H1 (cell line): Measurements from ENCODE around the gene MID1. TPM values are rescaled to one million over a fixed set of nuclear protein-coding genes. Genes with fewer than 3 reads are reported as not detected.

Source experiments
- CTCF ChIA-PET: fragments of 300-600 bp; sonication (Branson Sonifier 250); formaldehyde crosslinking; loops from one replicate; lab custom pipeline; 2021; ENCODE audit not compliant: partially characterized antibody; lab: Charles Lee
- POLR2A ChIA-PET: fragments of 300-600 bp; sonication (Branson Sonifier 250); formaldehyde crosslinking; loops from one replicate; lab custom pipeline; 2021; ENCODE audit warnings: inconsistent platforms; ENCODE audit not compliant: partially characterized antibody; lab: Charles Lee
- DNase-seq, 2 experiments: peaks; one replicate each; pipeline versions ENCODE4 v3.0.0 to v3.0.0-alpha.2; 2010 to 2022; ENCODE audit warnings: low spot score in 2 of 2, low read depth in 1 of 2, mixed read lengths in 1 of 2
- FAIRE-seq: peaks from 2 replicates; lab custom pipeline; 2011; peaks lifted over from hg19 to GRCh38; lab: Jason Lieb, UNC
- H2AFZ ChIP-seq: 2 replicates; pipeline ENCODE4 v1.8.1; 2012; ENCODE audit warnings: low read length, inconsistent platforms
- H2AK5ac ChIP-seq: 2 replicates; pipeline ENCODE4 v1.6.1; 2013; ENCODE audit warnings: low read depth, low read length
- H2BK120ac ChIP-seq: replicated peaks from 2 replicates; pipeline ENCODE3; 2013; ENCODE audit warnings: low read depth, low read length, inconsistent platforms
- H2BK12ac ChIP-seq: 2 replicates; pipeline ENCODE4 v1.6.1; 2013; ENCODE audit warnings: low read depth, low read length
- H2BK15ac ChIP-seq: 2 replicates; pipeline ENCODE4 v1.6.1; 2013; ENCODE audit warnings: low read length
- H2BK20ac ChIP-seq: 2 replicates; pipeline ENCODE4 v1.6.1; 2013; ENCODE audit warnings: low read length
- H2BK5ac ChIP-seq: 2 replicates; pipeline ENCODE4 v1.6.1; 2013; ENCODE audit warnings: low read depth, low read length
- H3K14ac ChIP-seq: 2 replicates; pipeline ENCODE4 v1.6.1; 2013; ENCODE audit warnings: inconsistent platforms; ENCODE audit not compliant: insufficient read length
- H3K18ac ChIP-seq: 2 replicates; pipeline ENCODE4 v1.6.1; 2013; ENCODE audit warnings: low read length; ENCODE audit errors: extremely low read depth
- H3K23ac ChIP-seq: 2 replicates; pipeline ENCODE4 v1.6.1; 2013; ENCODE audit warnings: inconsistent platforms; ENCODE audit not compliant: insufficient read length
- H3K23me2 ChIP-seq: 2 replicates; pipeline ENCODE4 v1.6.1; 2013; ENCODE audit warnings: low read depth, low read length
- H3K27ac ChIP-seq: 2 replicates; pipeline ENCODE4 v1.6.1; 2011; ENCODE audit warnings: low read depth, low read length, inconsistent platforms
- H3K27me3 ChIP-seq, 4 experiments: replicated peaks in 1 of 4; 1 replicate in 1 of 4; 2 replicates in 3 of 4; pipeline versions ENCODE4 v1.6.1 to v1.8.1; 2011 to 2013; ENCODE audit warnings: low read length in 3 of 4, mild to moderate bottlenecking in 3 of 4, inconsistent platforms in 2 of 4, mixed read lengths in 2 of 4, moderate library complexity in 1 of 4; ENCODE audit not compliant: control insufficient read depth in 3 of 4, insufficient read depth in 3 of 4; ENCODE audit errors: extremely low read depth in 1 of 4
- H3K36me3 ChIP-seq, 4 experiments: 2 replicates each; pipeline versions ENCODE4 v1.6.1 to v1.8.1; 2011 to 2013; ENCODE audit warnings: mild to moderate bottlenecking in 4 of 4, low read length in 3 of 4, moderate library complexity in 2 of 4, control low read depth in 1 of 4, inconsistent platforms in 1 of 4; ENCODE audit not compliant: insufficient read depth in 4 of 4, control insufficient read depth in 2 of 4
- H3K4ac ChIP-seq: replicated peaks from 2 replicates; pipeline ENCODE3; 2013; ENCODE audit warnings: low read length, low read depth, mixed read lengths, inconsistent platforms; ENCODE audit not compliant: insufficient read length
- H3K4me1 ChIP-seq, 4 experiments: replicated peaks in 1 of 4; 1 replicate in 1 of 4; 2 replicates in 3 of 4; pipeline versions ENCODE4 v1.6.1 to v1.8.1; 2011 to 2013; ENCODE audit warnings: low read length in 3 of 4, inconsistent platforms in 2 of 4, mixed read lengths in 1 of 4; ENCODE audit not compliant: insufficient read depth in 4 of 4, control insufficient read depth in 3 of 4
- H3K4me2 ChIP-seq, 2 experiments: 2 replicates each; pipeline versions ENCODE4 v1.6.1 to v1.8.1; 2011 to 2013; ENCODE audit warnings: low read depth in 2 of 2, low read length in 2 of 2, control low read depth in 1 of 2, inconsistent platforms in 1 of 2, mild to moderate bottlenecking in 1 of 2; ENCODE audit not compliant: insufficient read depth in 1 of 2
- H3K4me3 ChIP-seq, 4 experiments: fragments of 200-600, 300-600 bp in 1 of 4; sonication (generic), shearing (Covaris generic), sonication (Bioruptor Twin) in 1 of 4; 2 replicates each; pipeline versions ENCODE4 v1.5.1 to v1.8.1; 2011 to 2016; ENCODE audit warnings: low read length in 4 of 4, low read depth in 3 of 4, control low read depth in 2 of 4, inconsistent platforms in 2 of 4, mild to moderate bottlenecking in 2 of 4, mixed read lengths in 1 of 4, moderate library complexity in 1 of 4; ENCODE audit not compliant: insufficient read depth in 2 of 4; ENCODE audit errors: extremely low read depth in 1 of 4
- H3K56ac ChIP-seq: replicated peaks from 2 replicates; pipeline ENCODE3; 2013; ENCODE audit warnings: low read depth, mild to moderate bottlenecking, mixed read lengths, low read length, inconsistent platforms; ENCODE audit not compliant: insufficient read length
- H3K79me1 ChIP-seq: 2 replicates; pipeline ENCODE4 v1.6.1; 2013; ENCODE audit warnings: low read depth, low read length, control low read depth
- H3K79me2 ChIP-seq, 2 experiments: 2 replicates each; pipeline versions ENCODE4 v1.6.1 to v1.8.1; 2012 to 2013; ENCODE audit warnings: low read length in 2 of 2, mild to moderate bottlenecking in 2 of 2, inconsistent platforms in 1 of 2; ENCODE audit not compliant: insufficient read depth in 2 of 2, control insufficient read depth in 1 of 2
- H3K9ac ChIP-seq, 4 experiments: replicated peaks in 1 of 4; 1 replicate in 1 of 4; 2 replicates in 3 of 4; pipeline versions ENCODE4 v1.6.1 to v1.8.1; 2011 to 2013; ENCODE audit warnings: low read depth in 3 of 4, low read length in 3 of 4, control low read depth in 2 of 4, mild to moderate bottlenecking in 2 of 4, moderate library complexity in 2 of 4, inconsistent platforms in 1 of 4; ENCODE audit errors: extremely low read depth in 1 of 4
- H3K9me3 ChIP-seq, 2 experiments: 2 replicates each; pipeline versions ENCODE4 v1.6.1 to v1.8.1; 2012 to 2013; ENCODE audit warnings: mild to moderate bottlenecking in 2 of 2, moderate library complexity in 2 of 2, control low read depth in 1 of 2, inconsistent platforms in 1 of 2, low read depth in 1 of 2, low read length in 1 of 2, mixed read lengths in 1 of 2; ENCODE audit not compliant: insufficient read depth in 2 of 2
- H4K20me1 ChIP-seq, 2 experiments: replicated peaks in 1 of 2; 2 replicates each; pipeline versions ENCODE3 to v1.8.1; 2011 to 2013; ENCODE audit warnings: inconsistent platforms in 2 of 2, low read length in 2 of 2, mild to moderate bottlenecking in 1 of 2; ENCODE audit not compliant: insufficient read depth in 2 of 2, control insufficient read depth in 1 of 2
- H4K5ac ChIP-seq: 2 replicates; pipeline ENCODE4 v1.6.1; 2013; ENCODE audit warnings: low read length, low read depth, mixed read lengths, inconsistent platforms; ENCODE audit not compliant: insufficient read length
- H4K8ac ChIP-seq: 2 replicates; pipeline ENCODE4 v1.8.0; 2013; ENCODE audit warnings: mild to moderate bottlenecking, moderate library complexity, low read length, inconsistent platforms; ENCODE audit not compliant: insufficient read depth; ENCODE audit errors: extremely low read depth
- H4K91ac ChIP-seq: replicated peaks from 2 replicates; pipeline ENCODE3; 2013; ENCODE audit warnings: low read length, mixed read lengths, inconsistent platforms; ENCODE audit not compliant: insufficient read length
- ASH2L ChIP-seq: fragments of 200-600, 300-600 bp; sonication (generic); IDR thresholded peaks from one replicate; pipeline ENCODE4 v1.7.1; 2017; ENCODE audit warnings: low read length
- ATF3 ChIP-seq: IDR thresholded peaks from 2 replicates; pipeline ENCODE4 v1.6.1; 2011; ENCODE audit warnings: low read depth, mild to moderate bottlenecking, low read length; ENCODE audit not compliant: insufficient read depth
- BACH1 ChIP-seq: IDR thresholded peaks from 2 replicates; pipeline ENCODE4 v1.6.1; 2012; ENCODE audit warnings: low read length, improper control_type of control experiment
- CTCF ChIP-seq, 3 experiments: IDR thresholded peaks; 1 replicate in 2 of 3; 2 replicates in 1 of 3; pipeline versions ENCODE4 v1.5.1 to v1.6.1; 2011; ENCODE audit warnings: low read length in 3 of 3, mild to moderate bottlenecking in 3 of 3, inconsistent platforms in 2 of 3, low read depth in 1 of 3, moderate library complexity in 1 of 3; ENCODE audit not compliant: insufficient read depth in 1 of 3; ENCODE audit errors: control extremely low read depth in 1 of 3
- KDM4A ChIP-seq: IDR thresholded peaks from one replicate; pipeline ENCODE4 v1.7.1; 2012; ENCODE audit warnings: low read depth, mild to moderate bottlenecking, moderate library complexity, low read length, inconsistent platforms; ENCODE audit not compliant: severe bottlenecking
- KDM5A ChIP-seq: fragments of 200-600 bp; IDR thresholded peaks from 2 replicates; pipeline ENCODE4 v1.7.1; 2012; ENCODE audit warnings: mild to moderate bottlenecking, low read length, inconsistent platforms, mixed read lengths
- RXRA ChIP-seq: IDR thresholded peaks from 2 replicates; pipeline ENCODE4 v1.6.1; 2011; ENCODE audit warnings: low read depth, mild to moderate bottlenecking, low read length, moderate library complexity; ENCODE audit not compliant: insufficient read depth
- SAP30 ChIP-seq: fragments of 300-600 bp; sonication (generic); IDR thresholded peaks from 2 replicates; pipeline ENCODE4 v1.7.1; 2012; ENCODE audit warnings: low read length, moderate library complexity, mild to moderate bottlenecking, inconsistent platforms; ENCODE audit not compliant: insufficient read depth, insufficient replicate concordance
- SIRT6 ChIP-seq: IDR thresholded peaks from one replicate; pipeline ENCODE4 v1.7.1; 2012; ENCODE audit warnings: low read length, inconsistent platforms
- TCF12 ChIP-seq: IDR thresholded peaks from 2 replicates; pipeline ENCODE4 v1.6.1; 2011; ENCODE audit warnings: low read depth, mild to moderate bottlenecking, low read length
- TEAD4 ChIP-seq: IDR thresholded peaks from 2 replicates; pipeline ENCODE4 v1.6.1; 2012; ENCODE audit warnings: low read depth, low read length, inconsistent platforms, mixed read lengths
- WGBS, 2 experiments: shearing (Covaris generic) in 1 of 2; methylation state at CpG; one replicate each; pipeline versions ENCODE4 v1.1.6 to v1.1.7; 2013 to 2015; ENCODE audit warnings: low lambda C conversion rate in 2 of 2, mixed read lengths in 2 of 2, inconsistent platforms in 1 of 2, low coverage in 1 of 2, missing lambda C conversion rate in 1 of 2; ENCODE audit not compliant: insufficient replicate concordance in 2 of 2, insufficient coverage in 1 of 2, insufficient read length in 1 of 2; ENCODE audit errors: extremely low coverage in 1 of 2, missing lambda C conversion rate in 1 of 2; 5-methylcytosine and 5-hydroxymethylcytosine counted together
- polyA plus RNA-seq, 7 experiments: library from polyadenylated mRNA; depleted of rRNA in 3 of 7; stranded (reverse) in 5 of 7; unstranded in 2 of 7; fragments of >200 nt in 5 of 7; fragments of 200-250 nt in 2 of 7; gene quantifications; 1 replicate in 5 of 7; 2 replicates in 1 of 7; 4 replicates in 1 of 7; pipeline versions ENCODE4 v1.2.1 to v1.2.3, GENCODE V29; 2011 to 2013; ENCODE audit warnings: missing spikeins in 2 of 7, mixed read lengths in 2 of 7
- total RNA-seq: library from RNA; stranded (reverse); fragmentation: NEBNext Ultra II Directional; extraction: Animal tissue kit (Norgen Biotek cat#: 25700); gene quantifications from 2 replicates; pipeline ENCODE4 v1.2.1, GENCODE V29; 2021

The MID1 gene
- total and polyA plus RNA-seq, 2 of the 8 experiments (the other 6 are each of a cell fraction or from before 2014, with no cell fraction given), result 12.9 to 54.3 TPM

- no peak overlapping the region for H3K18ac ChIP-seq
- H4K20me1 ChIP-seq, result no peaks in the 10 kb centered on the region
- H3K23ac ChIP-seq, result no peak overlapping the region
- no peak overlapping the region for H4K5ac ChIP-seq
- H3K4me3 ChIP-seq, result no peak overlapping the region
- no peak overlapping the region for H2BK20ac ChIP-seq
- no peaks in the 10 kb centered on the region for H3K79me1 ChIP-seq
- no peak overlapping the region for H3K56ac ChIP-seq
- FAIRE-seq (no peak), DNase-seq (no peak)
- no peak overlapping the region for H3K4ac ChIP-seq
- no peak overlapping the region for H4K91ac ChIP-seq
- H4K8ac ChIP-seq, result no peak overlapping the region
- no peaks in the 10 kb centered on the region for H3K9me3 ChIP-seq
- no peak overlapping the region for H2BK5ac ChIP-seq
- H3K27me3 ChIP-seq, result no peaks in the 10 kb centered on the region
- 100% methylated on average over 2 of the region's 8 CpGs; no CpG with 5 or more reads in 1 of the 2 experiments for WGBS, 2 experiments
- no peak overlapping the region for H3K27ac ChIP-seq
- H2AK5ac ChIP-seq, result no peak overlapping the region
- H2BK120ac ChIP-seq, result no peak overlapping the region
- POLR2A ChIA-PET, result no interaction called here
- H3K14ac ChIP-seq, result no peak overlapping the region
- H3K23me2 ChIP-seq, result no peaks in the 10 kb centered on the region
- H3K9ac ChIP-seq, result no peak overlapping the region
- CTCF ChIA-PET, result interaction anchor here (1.7 kb wide), 1 partner anchor 243 kb away, joined by 4 read pairs; no protein-coding TSS in a partner anchor
- H2BK15ac ChIP-seq, result no peak overlapping the region
- no peaks in the 10 kb centered on the region for H3K36me3 ChIP-seq
- H2BK12ac ChIP-seq, result no peak overlapping the region
- no peak overlapping the region for H3K4me2 ChIP-seq
- no peaks in the 10 kb centered on the region for H3K4me1 ChIP-seq
- H3K79me2 ChIP-seq, result no peaks in the 10 kb centered on the region
- H2AFZ ChIP-seq, result no peak overlapping the region
- no peak for TF ChIP-seq ASH2L
- no peak for TF ChIP-seq ATF3
- no peak for TF ChIP-seq BACH1
- TF ChIP-seq KDM4A, result no peak
- no peak for TF ChIP-seq CTCF (IDR thresholded peaks at IDR 0.05; ENCODE audit: control extremely low read depth in 1 of 3, insufficient read depth in 1 of 3, low read depth in 1 of 3, low read length in 3 of 3)
- no peak for TF ChIP-seq SIRT6
- TF ChIP-seq TCF12, result no peak
- TF ChIP-seq RXRA, result no peak
- no peak for TF ChIP-seq SAP30
- no peak for TF ChIP-seq TEAD4
- TF ChIP-seq KDM5A, result no peak
Measured at GRCh38 chrX:10433296-10433965, 187.0 kb downstream of the MID1 start.
